ACC112 (cell line): ENCODE results near the gene PARP1.
A peak's percentile ranks its signal among the peaks of the same experiment; 100 is the strongest.

ENCODE experiments used
- H2AFZ ChIP-seq: fragments of 200-600 bp; sonication (generic); one replicate; pipeline ENCODE4 v1.6.0; 2017; ENCODE audit warnings: antibody characterized with exemption, low read length; ENCODE audit not compliant: unreplicated experiment
- H3K27ac ChIP-seq: fragments of 200-600 bp; sonication (generic); 2 replicates; pipeline ENCODE4 v1.5.1; 2014; ENCODE audit warnings: low read depth, mild to moderate bottlenecking, antibody characterized with exemption, low read length, moderate library complexity
- H3K27me3 ChIP-seq: fragments of 200-600 bp; sonication (generic); 2 replicates; pipeline ENCODE4 v1.6.1; 2014; ENCODE audit warnings: mild to moderate bottlenecking, antibody characterized with exemption, low read length, moderate library complexity, mixed read lengths; ENCODE audit not compliant: insufficient read depth
- H3K36me3 ChIP-seq: fragments of 200-600 bp; sonication (generic); 2 replicates; pipeline ENCODE4 v1.6.1; 2016; ENCODE audit warnings: mild to moderate bottlenecking, antibody characterized with exemption, low read length, moderate library complexity, mixed read lengths; ENCODE audit not compliant: insufficient read depth
- H3K4me1 ChIP-seq: fragments of 200-600 bp; sonication (generic); one replicate; pipeline ENCODE4 v1.6.1; 2016; ENCODE audit warnings: low read length, mixed read lengths; ENCODE audit not compliant: insufficient read depth, unreplicated experiment, control insufficient read depth
- H3K4me3 ChIP-seq: fragments of 200-600 bp; sonication (generic); 2 replicates; pipeline ENCODE4 v1.5.1; 2014; ENCODE audit warnings: mild to moderate bottlenecking, low read depth, low read length
- H3K79me2 ChIP-seq: fragments of 200-600 bp; sonication (generic); one replicate; pipeline ENCODE4 v1.6.0; 2016; ENCODE audit warnings: low read length; ENCODE audit not compliant: control insufficient read depth, unreplicated experiment, insufficient read depth

Gene PARP1

DNA sequence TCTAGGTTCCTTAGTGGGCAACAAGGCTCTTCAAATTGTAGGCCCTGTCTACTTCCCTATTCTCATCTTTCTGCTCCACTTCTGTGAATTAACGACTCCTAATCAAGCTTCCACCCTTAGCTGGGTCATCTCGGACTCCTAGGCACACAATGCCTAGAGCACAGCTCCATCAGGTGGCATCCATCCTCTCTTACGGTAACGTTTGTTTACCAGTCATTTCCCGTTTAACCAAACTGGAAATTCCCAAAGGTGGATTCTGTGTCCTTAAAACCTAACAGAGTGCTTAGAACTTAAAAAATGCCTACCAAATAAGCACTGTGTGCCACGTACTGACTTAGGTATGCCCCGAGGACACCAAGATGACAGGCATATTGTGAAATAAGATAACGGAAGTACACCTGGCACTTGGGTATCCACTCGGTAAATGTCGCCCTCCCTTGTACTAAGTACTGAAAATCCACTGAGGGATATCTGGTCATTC lies 1.5 kb downstream of the PARP1 start:
- peak overlapping the region; percentile 49 for H3K27ac ChIP-seq
- H2AFZ ChIP-seq, result peak overlapping the region; percentile 79
- no peaks in the 10 kb centered on the region for H3K27me3 ChIP-seq
- H3K4me1 ChIP-seq, result peaks cover 33% of the 10 kb centered on the region
- no peaks in the 10 kb centered on the region for H3K36me3 ChIP-seq
- peaks cover 52% of the 10 kb centered on the region for H3K79me2 ChIP-seq
- H3K4me3 ChIP-seq, result peak overlapping the region; percentile 84

DNA sequence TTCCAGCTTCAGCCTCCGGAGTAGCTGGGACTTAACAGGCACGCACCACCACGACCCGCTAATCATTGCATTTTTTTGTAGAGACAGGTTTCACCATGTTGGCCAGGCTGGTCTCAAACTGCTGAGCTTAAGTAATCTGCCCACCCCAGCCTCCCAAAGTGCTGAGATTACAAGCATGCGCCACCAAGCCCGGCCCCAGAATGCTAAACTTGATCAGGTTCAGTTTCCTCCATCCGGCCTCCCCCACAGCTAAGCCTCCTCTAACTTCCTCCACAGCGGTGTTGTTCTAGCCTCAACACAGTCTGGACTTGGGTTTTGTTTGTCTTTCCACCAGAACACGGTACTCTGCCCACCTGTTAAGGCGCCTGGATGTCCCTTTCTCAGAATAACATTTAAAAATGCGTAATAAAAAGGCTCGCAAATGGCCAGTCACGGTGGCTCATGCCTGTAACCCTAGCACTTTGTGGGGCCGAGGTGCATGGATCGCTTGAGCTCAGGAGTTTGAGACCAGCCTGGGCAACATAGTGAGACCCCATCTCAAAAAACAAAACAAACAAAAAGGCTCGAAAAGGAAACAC lies 2.4 kb downstream of the PARP1 start:
- no peak overlapping the region for H3K27ac ChIP-seq
- H2AFZ ChIP-seq, result no peak overlapping the region
- no peaks in the 10 kb centered on the region for H3K36me3 ChIP-seq
- H3K4me1 ChIP-seq, result peaks cover 33% of the 10 kb centered on the region
- H3K4me3 ChIP-seq, result peak overlapping the region; percentile 84
- peaks cover 52% of the 10 kb centered on the region for H3K79me2 ChIP-seq
- no peaks in the 10 kb centered on the region for H3K27me3 ChIP-seq

DNA sequence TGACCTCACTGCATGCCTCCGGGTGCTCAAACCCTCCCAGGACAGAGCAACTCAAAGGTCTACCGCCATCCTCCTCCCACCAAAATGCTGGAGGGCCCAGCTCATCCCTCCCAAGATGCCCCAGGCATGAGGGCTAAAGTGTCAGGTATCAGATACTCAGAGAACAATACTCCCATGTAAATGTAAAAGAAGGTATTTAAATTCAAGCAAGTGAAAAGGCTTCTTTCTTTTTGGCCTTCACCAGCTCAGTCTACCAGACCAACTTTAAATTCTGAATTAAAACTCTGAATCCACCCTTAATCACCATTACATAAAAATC lies 3.0 kb downstream of the PARP1 start:
- Histone ChIP-seq H3K4me3 (no peak overlapping the region), H3K79me2 (peaks cover 52% of the 10 kb centered on the region), H3K27me3 (no peaks in the 10 kb centered on the region), H3K4me1 (peaks cover 33% of the 10 kb centered on the region), H3K36me3 (no peaks in the 10 kb centered on the region), H2AFZ (no peak overlapping the region), H3K27ac (no peak overlapping the region)

DNA sequence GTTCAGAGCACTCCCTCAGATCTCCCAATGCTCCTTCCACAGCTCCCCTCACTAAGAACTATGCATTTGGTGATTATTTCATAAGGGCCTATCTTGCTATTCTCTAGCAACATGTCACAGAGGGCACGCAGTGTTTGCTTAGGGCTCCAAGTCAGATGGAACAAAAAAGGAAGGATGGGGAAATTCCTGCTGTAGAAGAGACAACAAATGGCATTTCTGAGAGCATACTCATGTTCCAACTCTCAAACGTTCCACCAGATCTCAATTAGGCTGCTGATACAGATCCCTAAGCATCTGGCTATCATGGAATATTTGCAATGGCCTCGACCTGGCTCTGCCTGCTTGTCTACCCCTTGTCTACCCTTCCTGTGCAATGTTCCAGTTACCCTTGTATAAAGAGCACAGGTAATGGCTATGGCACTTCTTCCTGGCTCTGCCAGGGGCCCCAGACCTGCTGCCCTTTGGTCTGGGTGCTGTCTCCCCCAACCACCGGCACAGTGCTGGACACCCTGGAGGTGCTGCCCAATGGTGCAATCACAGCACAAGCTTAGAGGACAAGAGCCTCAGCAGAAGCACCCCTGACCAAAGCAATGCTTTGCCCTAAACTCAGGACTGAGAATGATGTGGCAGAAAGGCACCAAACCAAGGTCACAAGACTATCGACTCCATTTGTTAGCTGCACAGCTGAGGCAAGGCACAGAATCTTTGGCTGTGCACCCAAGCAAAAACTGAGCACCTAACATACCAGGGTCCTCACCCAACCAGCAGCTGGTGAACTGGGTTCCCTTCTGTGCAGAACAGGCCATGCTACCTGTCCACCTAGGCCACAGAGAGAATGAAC lies 3.6 kb downstream of the PARP1 start:
- no peak overlapping the region for H3K27ac ChIP-seq
- H3K4me1 ChIP-seq, result peaks cover 33% of the 10 kb centered on the region

DNA sequence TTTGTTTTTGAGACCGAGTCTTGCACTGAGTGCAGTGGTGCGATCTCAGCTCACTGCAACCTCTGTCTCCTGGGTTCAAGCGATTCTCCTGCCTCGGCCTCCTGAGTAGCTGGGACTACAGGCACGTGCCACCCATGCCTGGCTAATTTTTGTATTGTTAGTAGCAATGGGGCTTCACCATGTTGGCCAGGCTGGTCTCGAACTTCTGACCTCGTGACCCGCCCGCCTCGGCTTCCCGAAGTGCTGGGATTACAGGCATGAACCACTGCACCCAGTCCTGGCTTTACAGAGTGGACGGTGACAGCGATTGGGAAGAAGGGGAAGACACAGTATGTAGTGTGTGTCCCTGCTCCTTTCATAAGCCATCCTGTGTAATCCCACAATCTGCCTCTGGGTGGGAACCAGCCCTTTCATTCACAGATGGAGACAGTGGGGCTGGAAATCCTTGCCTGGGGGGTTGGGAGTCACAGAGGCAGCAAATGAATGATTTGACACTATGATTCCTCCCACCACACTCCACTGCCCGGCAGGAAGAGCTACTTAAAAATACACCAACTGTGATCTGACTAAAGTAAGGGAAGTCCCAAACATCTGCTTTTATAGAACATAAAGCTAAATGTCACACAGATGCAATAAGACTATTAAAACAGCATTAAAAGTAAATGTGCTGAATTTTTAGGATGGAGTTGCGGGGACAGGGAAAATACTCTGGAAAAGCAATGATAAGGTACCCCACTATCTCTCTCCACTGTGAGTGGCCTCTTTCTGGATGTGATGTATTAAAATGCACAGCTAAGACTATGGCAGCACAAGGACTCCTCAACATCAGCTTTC lies 4.5 kb downstream of the PARP1 start:
- Histone ChIP-seq H2AFZ (no peak overlapping the region), H3K4me3 (no peak overlapping the region), H3K36me3 (no peaks in the 10 kb centered on the region), H3K27me3 (no peaks in the 10 kb centered on the region), H3K27ac (no peak overlapping the region), H3K4me1 (peaks cover 33% of the 10 kb centered on the region), H3K79me2 (peaks cover 52% of the 10 kb centered on the region)

More for the DNA sequence above, 3.6 kb downstream of the PARP1 start:
- no peak overlapping the region; the same call in 1 of the 2 replicates for H3K4me3 ChIP-seq
- no peaks in the 10 kb centered on the region for H3K27me3 ChIP-seq
- no peaks in the 10 kb centered on the region for H3K36me3 ChIP-seq
- peaks cover 52% of the 10 kb centered on the region for H3K79me2 ChIP-seq
- H2AFZ ChIP-seq, result no peak overlapping the region

DNA sequence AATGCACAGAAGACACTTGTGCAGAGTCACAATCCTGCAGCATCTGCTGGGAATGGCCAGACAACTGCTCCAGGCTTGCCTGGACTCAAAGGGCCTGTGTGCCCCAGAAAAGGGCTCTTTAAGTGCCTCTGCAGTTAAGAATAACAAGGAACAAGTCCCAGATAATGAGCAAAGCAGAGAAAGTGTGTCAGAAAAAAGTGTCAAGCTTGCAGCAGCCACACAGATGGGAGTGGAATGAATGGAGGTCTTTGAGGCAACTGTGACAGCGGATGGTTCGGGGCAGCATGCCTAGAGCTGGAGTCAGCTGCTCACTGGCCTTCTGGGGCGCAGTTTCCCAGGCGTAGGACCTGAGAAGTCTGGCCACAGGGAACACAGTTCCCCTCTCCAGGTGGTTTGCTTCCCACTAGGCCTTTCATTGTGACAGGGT lies 5.1 kb downstream of the PARP1 start:
- no peak overlapping the region for H3K27ac ChIP-seq
- peaks cover 52% of the 10 kb centered on the region for H3K79me2 ChIP-seq
- no peak overlapping the region for H3K4me3 ChIP-seq
- H3K36me3 ChIP-seq, result no peaks in the 10 kb centered on the region
- no peaks in the 10 kb centered on the region for H3K27me3 ChIP-seq
- H2AFZ ChIP-seq, result no peak overlapping the region
- H3K4me1 ChIP-seq, result peaks cover 33% of the 10 kb centered on the region

DNA sequence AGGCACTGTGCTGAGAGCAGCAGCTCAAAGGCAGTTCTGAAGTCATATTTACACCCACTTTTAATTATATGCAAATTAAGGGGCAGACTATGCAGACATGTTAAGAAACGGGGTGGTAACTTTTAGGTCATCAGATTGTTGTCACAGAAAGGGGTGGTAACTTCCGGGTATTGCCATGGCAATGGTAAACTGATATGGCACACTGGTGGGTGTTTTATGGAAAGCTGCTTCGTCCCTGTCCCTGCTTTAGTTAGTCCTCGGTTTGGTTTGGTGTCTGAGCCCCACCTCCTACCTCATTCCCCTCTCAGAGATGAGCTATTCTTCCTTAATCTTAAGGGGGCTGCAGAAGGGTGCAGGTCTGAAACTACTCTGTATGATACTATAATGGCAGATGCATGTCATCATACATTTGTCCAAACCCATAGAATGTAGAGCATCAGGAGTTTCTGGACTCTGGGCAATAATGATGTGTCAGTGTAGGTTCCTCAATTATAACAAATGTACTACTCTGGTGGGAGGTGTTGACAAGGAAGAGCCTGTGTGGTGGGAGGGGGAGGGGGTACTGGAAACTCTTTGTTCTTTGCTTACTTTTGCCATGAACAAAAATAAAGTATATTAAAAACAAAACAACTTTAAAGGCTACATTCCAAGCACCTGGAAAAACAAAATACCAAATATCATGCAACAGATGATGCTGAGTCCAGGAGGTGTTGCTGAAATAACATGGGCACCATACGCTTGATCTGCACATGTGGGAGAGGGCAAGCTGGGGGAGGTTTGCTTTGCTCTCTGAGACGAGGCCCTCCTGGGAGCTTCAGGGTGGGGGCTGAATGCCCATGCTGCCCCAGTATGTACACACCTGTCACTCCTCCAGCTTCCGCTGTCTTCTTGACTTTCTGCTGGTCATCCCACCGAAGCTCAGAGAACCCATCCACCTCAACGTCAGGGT lies 6.3 kb downstream of the PARP1 start:
- no peaks in the 10 kb centered on the region for H3K36me3 ChIP-seq
- H3K27ac ChIP-seq, result no peak overlapping the region
- H3K4me3 ChIP-seq, result no peak overlapping the region
- H3K79me2 ChIP-seq, result peaks cover 50% of the 10 kb centered on the region
- peaks cover 33% of the 10 kb centered on the region for H3K4me1 ChIP-seq
- H2AFZ ChIP-seq, result no peak overlapping the region
- H3K27me3 ChIP-seq, result no peaks in the 10 kb centered on the region

DNA sequence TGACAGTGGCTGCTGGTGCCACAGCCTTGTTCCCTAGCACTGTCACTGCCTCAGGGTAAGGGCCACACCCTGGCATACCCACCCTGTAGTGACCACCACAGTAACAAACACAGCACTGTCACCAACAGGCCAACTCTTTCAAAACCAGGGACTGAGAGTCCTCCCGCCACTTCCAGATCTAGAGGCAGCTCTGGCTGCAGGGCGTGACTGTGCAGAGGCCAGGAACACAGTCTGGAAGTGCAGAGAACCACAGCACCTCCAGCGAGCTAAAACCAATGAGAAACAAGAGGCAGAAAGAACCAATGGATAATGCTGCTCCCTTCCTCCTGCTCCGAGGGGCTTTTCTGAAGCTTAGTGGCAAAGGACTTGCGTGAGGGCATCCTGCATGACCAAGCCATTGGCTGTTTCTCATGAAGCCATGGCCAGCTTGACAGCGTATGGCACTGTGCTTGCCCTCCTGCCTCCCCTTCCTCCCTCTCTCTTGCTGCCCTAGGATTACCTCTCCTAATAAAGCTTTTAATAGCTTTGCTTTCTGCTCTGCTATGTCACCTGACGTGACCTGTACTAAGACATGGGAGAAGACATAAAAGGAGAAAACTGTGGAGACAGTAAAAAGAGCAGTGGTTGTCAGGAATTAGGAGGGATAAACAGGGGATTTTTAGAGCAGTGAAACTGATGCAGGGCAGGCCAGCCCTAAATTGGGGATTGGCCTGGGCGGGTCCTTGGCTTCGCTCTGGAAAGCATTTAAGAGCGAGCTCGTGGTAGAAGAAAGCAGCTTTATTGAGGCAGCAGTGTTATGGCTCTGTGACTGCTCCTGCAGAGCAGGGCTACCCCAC lies 7.2 kb downstream of the PARP1 start:
- H3K79me2 ChIP-seq, result peaks cover 41% of the 10 kb centered on the region
- no peak overlapping the region for H3K4me3 ChIP-seq

DNA sequence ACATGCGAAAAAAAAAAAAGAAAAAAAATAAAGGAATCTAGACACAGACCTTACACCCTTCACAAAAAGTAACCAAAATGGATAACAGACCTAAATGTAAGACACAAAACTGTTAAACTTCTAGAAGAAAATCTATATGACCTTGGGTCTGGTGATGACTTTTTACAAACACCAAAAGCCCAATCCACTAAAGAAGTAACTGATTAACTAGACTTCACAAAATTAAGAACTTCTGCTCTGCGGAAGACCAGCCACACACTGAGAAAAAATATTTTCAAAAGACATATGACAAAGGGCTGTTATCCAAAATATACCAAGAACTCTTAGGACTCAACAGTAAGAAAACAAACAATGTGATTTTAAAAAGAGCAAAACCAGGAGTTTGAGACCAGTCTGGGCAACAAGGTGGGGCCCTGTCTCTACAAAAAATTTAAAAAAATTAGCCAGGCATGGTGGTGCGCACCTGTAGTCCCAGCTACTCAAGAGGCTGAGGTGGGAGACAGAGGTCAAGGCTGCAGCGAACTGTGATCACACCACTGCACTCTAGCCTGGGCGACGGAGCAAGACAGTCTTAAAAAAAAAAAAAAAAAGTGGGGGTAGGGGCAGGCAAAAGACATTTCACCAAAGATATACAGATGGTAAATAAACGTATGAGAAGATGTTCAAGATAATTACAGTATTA lies 9.8 kb downstream of the PARP1 start:
- H3K27ac ChIP-seq, result no peak overlapping the region
- H3K4me1 ChIP-seq, result no peaks in the 10 kb centered on the region
- H2AFZ ChIP-seq, result no peak overlapping the region
- H3K36me3 ChIP-seq, result no peaks in the 10 kb centered on the region
- H3K4me3 ChIP-seq, result no peak overlapping the region
- no peaks in the 10 kb centered on the region for H3K27me3 ChIP-seq
- peaks cover 15% of the 10 kb centered on the region for H3K79me2 ChIP-seq

More for the DNA sequence above, 7.2 kb downstream of the PARP1 start:
- no peak overlapping the region for H3K27ac ChIP-seq
- peaks cover 24% of the 10 kb centered on the region for H3K4me1 ChIP-seq
- H3K27me3 ChIP-seq, result no peaks in the 10 kb centered on the region
- H3K36me3 ChIP-seq, result no peaks in the 10 kb centered on the region
- H2AFZ ChIP-seq, result no peak overlapping the region
